IPS-15b (cell line): ENCODE data around the gene FEZ2.
A peak's percentile ranks its signal among the peaks of the same experiment; 100 is the strongest.

Experiments
- H3K27me3 ChIP-seq: one replicate; pipeline ENCODE4 v1.6.1; 2013; ENCODE audit warnings: low read length; ENCODE audit not compliant: control insufficient read depth, insufficient read depth
- H3K36me3 ChIP-seq: one replicate; pipeline ENCODE4 v1.6.1; 2013; ENCODE audit warnings: low read length; ENCODE audit not compliant: control insufficient read depth, insufficient read depth
- H3K4me1 ChIP-seq: one replicate; pipeline ENCODE4 v1.6.1; 2013; ENCODE audit warnings: mild to moderate bottlenecking, low read length; ENCODE audit not compliant: control insufficient read depth, insufficient read depth
- H3K4me3 ChIP-seq: one replicate; pipeline ENCODE4 v1.5.1; 2013; ENCODE audit warnings: low read depth, low read length
- H3K9ac ChIP-seq: one replicate; pipeline ENCODE4 v1.6.1; 2013; ENCODE audit warnings: low read depth, mild to moderate bottlenecking, low read length
- H3K9me3 ChIP-seq: one replicate; pipeline ENCODE4 v1.6.1; 2013; ENCODE audit warnings: mild to moderate bottlenecking, low read length; ENCODE audit not compliant: control insufficient read depth, insufficient read depth

The FEZ2 gene

DNA sequence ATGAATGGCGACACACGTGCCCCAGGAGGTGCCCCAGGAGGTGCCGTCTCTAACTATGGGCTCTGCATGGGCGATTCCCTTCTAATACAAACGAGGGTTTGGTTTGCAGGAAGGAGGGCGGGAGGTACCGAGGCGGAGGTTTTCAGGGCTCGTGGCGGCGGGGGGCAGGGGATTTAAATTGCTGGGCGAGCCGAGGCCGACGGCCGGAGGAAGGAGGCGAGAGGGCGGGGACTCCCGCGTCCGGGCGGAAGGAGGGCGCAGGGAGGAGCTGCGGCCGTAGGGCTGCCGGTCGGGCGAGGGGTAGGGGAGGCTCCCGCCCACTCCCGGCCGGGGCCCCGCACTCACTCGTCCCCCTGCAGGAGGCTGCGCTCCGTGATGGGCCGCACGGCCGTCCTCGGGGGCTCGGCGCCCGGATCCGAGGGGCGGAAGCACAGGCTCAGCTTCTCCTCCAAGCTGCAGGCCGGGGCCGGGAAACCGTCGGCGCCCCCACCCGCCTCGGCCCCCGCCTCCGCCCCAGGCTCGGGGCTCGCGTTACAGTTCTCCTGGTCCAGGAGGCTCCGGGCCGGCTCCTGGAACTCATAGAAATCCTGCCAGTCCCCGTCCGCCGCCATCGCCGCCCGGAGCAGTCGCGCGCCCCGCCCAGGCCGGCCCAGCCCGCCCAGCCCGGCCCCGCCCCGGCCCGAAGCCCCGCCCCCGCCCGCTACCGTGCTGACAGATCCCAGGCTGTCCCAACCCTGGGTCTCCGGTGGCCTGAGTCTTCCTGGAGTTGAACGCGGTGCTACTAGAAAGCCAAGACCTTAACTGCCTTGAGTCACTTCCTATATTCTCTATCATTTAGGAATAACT, at the start of gene FEZ2:
TSS of gene FEZ2 (minus strand) at position 637 of the 846 bp plus-strand sequence. CDS start at position 611, 26 bp downstream.
- Histone ChIP-seq H3K9me3 (no peaks in the 10 kb centered on the region), H3K9ac (peak within 1 kb of the TSS; percentile 70), H3K36me3 (no peaks in the 10 kb centered on the region), H3K4me3 (peak within 1 kb of the TSS; percentile 76), H3K4me1 (peaks cover 4% of the 10 kb centered on the region), H3K27me3 (peaks cover 20% of the 10 kb centered on the region)

- Histone ChIP-seq H3K9me3 (peaks cover 5% of the 10 kb centered on the region), H3K27me3 (no peaks in the 10 kb centered on the region), H3K4me1 (no peaks in the 10 kb centered on the region), H3K36me3 (no peaks in the 10 kb centered on the region), H3K9ac (no peak overlapping the region), H3K4me3 (no peak overlapping the region)
Measured at GRCh38 chr2:36634981-36635597, 37.1 kb upstream of the FEZ2 start.

DNA sequence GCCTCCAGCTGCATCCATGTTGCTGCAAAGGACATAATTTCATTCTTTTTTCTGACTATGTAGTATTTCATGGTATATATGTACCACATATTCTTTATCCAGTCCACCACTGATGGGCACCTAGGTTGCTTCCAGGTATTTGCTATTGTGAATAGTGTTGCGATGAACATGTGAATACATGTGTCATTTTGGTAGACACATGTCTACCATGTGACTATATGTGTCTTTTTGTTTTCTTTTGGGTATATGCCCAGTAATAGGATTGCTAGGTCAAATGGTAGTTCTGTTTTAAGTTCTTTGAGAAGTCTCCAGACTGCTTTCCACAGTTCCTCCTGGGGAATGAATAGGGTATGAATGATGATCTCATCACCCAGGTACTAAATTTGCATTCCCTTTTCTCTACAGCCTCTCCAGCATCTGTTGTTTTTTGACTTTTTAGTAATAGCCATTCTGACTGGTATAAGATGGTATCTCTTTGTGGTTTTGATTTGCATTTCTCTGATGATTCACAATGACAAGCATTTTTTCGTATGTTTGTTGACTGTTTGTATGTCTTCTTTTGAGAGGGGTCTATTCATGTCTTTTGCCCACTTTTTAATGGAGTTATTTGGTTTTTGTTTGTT, 35.6 kb upstream of the FEZ2 start:
- no peak overlapping the region for H3K4me3 ChIP-seq
- no peaks in the 10 kb centered on the region for H3K27me3 ChIP-seq
- no peaks in the 10 kb centered on the region for H3K4me1 ChIP-seq
- H3K9ac ChIP-seq = no peak overlapping the region
- peaks cover 7% of the 10 kb centered on the region for H3K9me3 ChIP-seq
- H3K36me3 ChIP-seq = no peaks in the 10 kb centered on the region

DNA sequence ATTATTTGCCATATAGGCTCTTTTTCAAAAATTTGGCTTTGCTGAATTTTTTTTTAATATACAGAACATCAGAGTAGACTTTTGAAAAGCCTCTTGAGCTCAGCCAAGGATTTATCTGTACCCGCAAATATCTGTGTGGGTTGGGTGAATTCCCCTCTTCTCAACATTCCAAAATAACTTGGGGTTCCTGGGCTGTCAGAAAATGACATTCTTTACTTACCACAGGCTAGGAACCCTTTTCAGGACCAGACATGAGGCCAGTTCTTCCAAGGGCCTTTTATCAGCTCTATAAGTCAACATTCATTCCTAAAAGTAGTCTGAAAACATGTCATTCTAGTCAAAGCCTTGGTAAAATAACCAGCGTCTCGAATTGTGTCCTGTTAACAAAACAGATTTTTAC, 28.8 kb upstream of the FEZ2 start:
- Histone ChIP-seq H3K36me3 (no peaks in the 10 kb centered on the region), H3K4me3 (no peak overlapping the region), H3K9me3 (peaks cover 10% of the 10 kb centered on the region), H3K27me3 (no peaks in the 10 kb centered on the region), H3K4me1 (no peaks in the 10 kb centered on the region), H3K9ac (no peak overlapping the region)

- H3K36me3 ChIP-seq = no peaks in the 10 kb centered on the region
- H3K27me3 ChIP-seq = no peaks in the 10 kb centered on the region
- peaks cover 7% of the 10 kb centered on the region for H3K9me3 ChIP-seq
- no peaks in the 10 kb centered on the region for H3K4me1 ChIP-seq
- no peak overlapping the region for H3K4me3 ChIP-seq
- H3K9ac ChIP-seq = no peak overlapping the region
Measured at GRCh38 chr2:36626071-36626470, 28.1 kb upstream of the FEZ2 start.

DNA sequence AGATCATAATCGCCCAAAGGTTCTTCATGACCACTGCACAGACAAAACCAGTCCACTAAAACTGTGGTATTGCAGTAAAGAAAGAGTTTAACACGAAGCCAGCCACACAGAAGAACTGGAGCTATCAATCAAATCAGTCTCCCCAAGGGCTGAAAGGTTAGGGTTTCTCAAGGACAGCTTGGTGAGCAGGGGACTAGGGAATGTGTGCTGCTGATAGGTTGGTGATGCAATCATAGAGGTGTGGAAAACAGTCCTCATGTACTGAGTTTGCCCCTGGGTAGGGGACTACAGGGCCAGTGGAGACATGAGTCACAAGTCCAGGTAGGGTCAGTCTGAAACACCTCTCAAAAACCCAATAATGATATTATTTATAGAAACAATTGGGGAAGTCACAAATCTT, 27.3 kb upstream of the FEZ2 start:
- Histone ChIP-seq H3K27me3 (no peaks in the 10 kb centered on the region), H3K9me3 (peaks cover 5% of the 10 kb centered on the region), H3K36me3 (no peaks in the 10 kb centered on the region), H3K9ac (no peak overlapping the region), H3K4me1 (no peaks in the 10 kb centered on the region), H3K4me3 (no peak overlapping the region)

- no peak overlapping the region for H3K9ac ChIP-seq
- no peak overlapping the region for H3K4me3 ChIP-seq
- H3K27me3 ChIP-seq = no peaks in the 10 kb centered on the region
- H3K36me3 ChIP-seq = no peaks in the 10 kb centered on the region
- H3K4me1 ChIP-seq = peaks cover 12% of the 10 kb centered on the region
- peaks cover 2% of the 10 kb centered on the region for H3K9me3 ChIP-seq
Measured at GRCh38 chr2:36620321-36620720, 22.4 kb upstream of the FEZ2 start.

- Histone ChIP-seq H3K27me3 (no peaks in the 10 kb centered on the region), H3K9me3 (no peaks in the 10 kb centered on the region), H3K4me1 (peaks cover 15% of the 10 kb centered on the region), H3K9ac (no peak overlapping the region), H3K36me3 (no peaks in the 10 kb centered on the region), H3K4me3 (no peak overlapping the region)
Measured at GRCh38 chr2:36618381-36618780, 20.4 kb upstream of the FEZ2 start.

GRCh38 chr2:36616947-36617346, 19.0 kb upstream of the FEZ2 start:
- no peaks in the 10 kb centered on the region for H3K27me3 ChIP-seq
- H3K9ac ChIP-seq = no peak overlapping the region
- no peaks in the 10 kb centered on the region for H3K9me3 ChIP-seq
- no peak overlapping the region for H3K4me3 ChIP-seq
- H3K36me3 ChIP-seq = no peaks in the 10 kb centered on the region
- peaks cover 15% of the 10 kb centered on the region for H3K4me1 ChIP-seq

GRCh38 chr2:36615222-36615621, 17.3 kb upstream of the FEZ2 start:
- H3K27me3 ChIP-seq = no peaks in the 10 kb centered on the region
- no peak overlapping the region for H3K9ac ChIP-seq
- H3K9me3 ChIP-seq = no peaks in the 10 kb centered on the region
- peaks cover 15% of the 10 kb centered on the region for H3K4me1 ChIP-seq
- no peak overlapping the region for H3K4me3 ChIP-seq
- H3K36me3 ChIP-seq = no peaks in the 10 kb centered on the region

DNA sequence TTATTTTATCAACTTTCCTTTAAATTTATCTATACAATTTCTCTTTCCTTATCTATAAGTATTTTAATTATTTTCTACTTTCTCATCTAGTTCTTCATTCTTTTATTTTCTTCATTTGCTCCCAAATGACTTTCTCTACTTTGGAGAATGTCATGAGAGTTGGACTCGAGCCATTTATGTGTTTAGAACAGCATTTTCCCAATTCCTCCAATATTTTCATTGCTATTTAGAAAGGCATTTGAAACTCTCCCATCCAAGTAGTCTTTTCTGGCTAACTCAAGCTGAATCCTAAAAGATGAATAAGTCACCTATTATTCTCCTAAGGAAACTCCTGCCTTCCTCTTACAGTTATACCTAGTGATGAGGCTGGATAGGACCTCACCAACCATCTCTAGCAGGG, 15.8 kb upstream of the FEZ2 start:
- Histone ChIP-seq H3K4me3 (no peak overlapping the region), H3K27me3 (no peaks in the 10 kb centered on the region), H3K9ac (no peak overlapping the region), H3K4me1 (peaks cover 14% of the 10 kb centered on the region), H3K36me3 (no peaks in the 10 kb centered on the region), H3K9me3 (no peaks in the 10 kb centered on the region)
